ENCODE measurements around the gene TBC1D13. TPM values are rescaled to one million over a fixed set of nuclear protein-coding genes. Genes with fewer than 3 reads are reported as not detected.

TBC1D13 gene
- total and polyA plus RNA-seq, 2 of the 13 experiments (the other 11 are each of a cell fraction or from before 2014, with no cell fraction given), result 17.9 to 19.7 TPM

DNA sequence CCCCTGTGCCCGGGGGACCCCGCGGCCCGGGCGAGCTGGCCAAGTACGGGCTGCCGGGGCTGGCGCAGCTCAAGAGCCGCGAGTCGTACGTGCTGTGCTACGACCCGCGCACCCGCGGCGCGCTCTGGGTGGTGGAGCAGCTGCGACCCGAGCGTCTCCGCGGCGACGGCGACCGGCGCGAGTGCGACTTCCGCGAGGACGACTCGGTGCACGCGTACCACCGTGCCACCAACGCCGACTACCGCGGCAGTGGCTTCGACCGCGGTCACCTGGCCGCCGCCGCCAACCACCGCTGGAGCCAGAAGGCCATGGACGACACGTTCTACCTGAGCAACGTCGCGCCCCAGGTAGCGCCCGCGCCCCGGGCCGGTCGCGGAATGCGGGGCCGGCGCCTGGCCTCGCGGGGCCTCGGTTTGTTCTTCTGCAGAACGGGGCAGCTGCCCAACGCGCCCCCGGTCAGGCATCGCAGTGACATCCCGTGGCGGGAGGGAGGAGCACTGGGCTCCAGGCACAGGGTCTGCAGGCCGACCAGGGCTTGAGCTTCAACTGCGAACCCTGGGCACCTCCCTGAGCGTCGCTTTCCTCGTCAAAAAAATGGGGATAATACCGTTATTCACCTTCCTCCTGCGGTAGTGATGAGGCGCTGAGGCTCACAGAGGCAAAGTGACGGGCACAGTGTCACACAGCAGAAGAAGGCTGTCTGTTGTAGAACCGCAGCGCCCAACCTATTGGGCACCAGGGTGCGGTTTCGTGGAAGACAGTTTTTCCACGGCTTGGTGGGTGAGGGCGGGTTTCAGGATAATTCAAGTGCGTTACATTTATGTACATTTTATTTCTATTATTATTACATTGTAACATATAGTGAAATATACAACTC lies 32.0 kb downstream of the TBC1D13 start (continued):
- TF ChIP-seq, protein P1, sequence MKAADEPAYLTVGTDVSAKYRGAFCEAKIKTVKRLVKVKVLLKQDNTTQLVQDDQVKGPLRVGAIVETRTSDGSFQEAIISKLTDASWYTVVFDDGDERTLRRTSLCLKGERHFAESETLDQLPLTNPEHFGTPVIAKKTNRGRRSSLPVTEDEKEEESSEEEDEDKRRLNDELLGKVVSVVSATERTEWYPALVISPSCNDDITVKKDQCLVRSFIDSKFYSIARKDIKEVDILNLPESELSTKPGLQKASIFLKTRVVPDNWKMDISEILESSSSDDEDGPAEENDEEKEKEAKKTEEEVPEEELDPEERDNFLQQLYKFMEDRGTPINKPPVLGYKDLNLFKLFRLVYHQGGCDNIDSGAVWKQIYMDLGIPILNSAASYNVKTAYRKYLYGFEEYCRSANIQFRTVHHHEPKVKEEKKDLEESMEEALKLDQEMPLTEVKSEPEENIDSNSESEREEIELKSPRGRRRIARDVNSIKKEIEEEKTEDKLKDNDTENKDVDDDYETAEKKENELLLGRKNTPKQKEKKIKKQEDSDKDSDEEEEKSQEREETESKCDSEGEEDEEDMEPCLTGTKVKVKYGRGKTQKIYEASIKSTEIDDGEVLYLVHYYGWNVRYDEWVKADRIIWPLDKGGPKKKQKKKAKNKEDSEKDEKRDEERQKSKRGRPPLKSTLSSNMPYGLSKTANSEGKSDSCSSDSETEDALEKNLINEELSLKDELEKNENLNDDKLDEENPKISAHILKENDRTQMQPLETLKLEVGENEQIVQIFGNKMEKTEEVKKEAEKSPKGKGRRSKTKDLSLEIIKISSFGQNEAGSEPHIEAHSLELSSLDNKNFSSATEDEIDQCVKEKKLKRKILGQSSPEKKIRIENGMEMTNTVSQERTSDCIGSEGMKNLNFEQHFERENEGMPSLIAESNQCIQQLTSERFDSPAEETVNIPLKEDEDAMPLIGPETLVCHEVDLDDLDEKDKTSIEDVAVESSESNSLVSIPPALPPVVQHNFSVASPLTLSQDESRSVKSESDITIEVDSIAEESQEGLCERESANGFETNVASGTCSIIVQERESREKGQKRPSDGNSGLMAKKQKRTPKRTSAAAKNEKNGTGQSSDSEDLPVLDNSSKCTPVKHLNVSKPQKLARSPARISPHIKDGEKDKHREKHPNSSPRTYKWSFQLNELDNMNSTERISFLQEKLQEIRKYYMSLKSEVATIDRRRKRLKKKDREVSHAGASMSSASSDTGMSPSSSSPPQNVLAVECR (CRISPR knock-in tag; IDR thresholded peaks at IDR 0.05; ENCODE audit: borderline replicate concordance), result 0 out of 2 replicates have a peak, but pooled peaks have one; percentile 31
- TF ChIP-seq SUZ12 (IDR thresholded peaks at IDR 0.05; ENCODE audit: low read depth, low read length), result no peak
- peak; percentile 23; the same call in 1 of the 2 replicates for TF ChIP-seq ZNF672 (CRISPR knock-in tag; IDR thresholded peaks at IDR 0.05)
- no peak for TF ChIP-seq ZNF138 (CRISPR knock-in tag; IDR thresholded peaks at IDR 0.05; ENCODE audit: low read depth)
- TF ChIP-seq MBNL3 (CRISPR knock-in tag; conservative IDR thresholded peaks at IDR 0.05), result no peak
- 0 out of 2 replicates have a peak, but pooled peaks have one; percentile 20 for TF ChIP-seq MAFG (CRISPR knock-in tag; IDR thresholded peaks at IDR 0.05)
- no peak for TF ChIP-seq ZNF737 (CRISPR knock-in tag; IDR thresholded peaks at IDR 0.05; ENCODE audit: borderline replicate concordance)
- TF ChIP-seq ZNF430 (CRISPR knock-in tag; IDR thresholded peaks at IDR 0.05), result no peak
- TF ChIP-seq JARID2 (CRISPR knock-in tag; IDR thresholded peaks at IDR 0.05; ENCODE audit: insufficient replicate concordance), result no peak
- TF ChIP-seq ZNF660 (CRISPR knock-in tag; IDR thresholded peaks at IDR 0.05; ENCODE audit: borderline replicate concordance, low read depth), result no peak
- no peak; the same call in 1 of the 2 replicates for TF ChIP-seq ZNF20 (CRISPR knock-in tag; IDR thresholded peaks at IDR 0.05)
- no peak for TF ChIP-seq ZKSCAN8 (CRISPR knock-in tag; IDR thresholded peaks at IDR 0.05; ENCODE audit: borderline replicate concordance)
- no peak for TF ChIP-seq ZNF17 (CRISPR knock-in tag; IDR thresholded peaks at IDR 0.05)
- TF ChIP-seq SMARCC2 (IDR thresholded peaks at IDR 0.05), result no peak
- no peak for TF ChIP-seq EHMT2 (IDR thresholded peaks at IDR 0.05; ENCODE audit: borderline replicate concordance, low read depth, low read length)
- TF ChIP-seq, protein P2, sequence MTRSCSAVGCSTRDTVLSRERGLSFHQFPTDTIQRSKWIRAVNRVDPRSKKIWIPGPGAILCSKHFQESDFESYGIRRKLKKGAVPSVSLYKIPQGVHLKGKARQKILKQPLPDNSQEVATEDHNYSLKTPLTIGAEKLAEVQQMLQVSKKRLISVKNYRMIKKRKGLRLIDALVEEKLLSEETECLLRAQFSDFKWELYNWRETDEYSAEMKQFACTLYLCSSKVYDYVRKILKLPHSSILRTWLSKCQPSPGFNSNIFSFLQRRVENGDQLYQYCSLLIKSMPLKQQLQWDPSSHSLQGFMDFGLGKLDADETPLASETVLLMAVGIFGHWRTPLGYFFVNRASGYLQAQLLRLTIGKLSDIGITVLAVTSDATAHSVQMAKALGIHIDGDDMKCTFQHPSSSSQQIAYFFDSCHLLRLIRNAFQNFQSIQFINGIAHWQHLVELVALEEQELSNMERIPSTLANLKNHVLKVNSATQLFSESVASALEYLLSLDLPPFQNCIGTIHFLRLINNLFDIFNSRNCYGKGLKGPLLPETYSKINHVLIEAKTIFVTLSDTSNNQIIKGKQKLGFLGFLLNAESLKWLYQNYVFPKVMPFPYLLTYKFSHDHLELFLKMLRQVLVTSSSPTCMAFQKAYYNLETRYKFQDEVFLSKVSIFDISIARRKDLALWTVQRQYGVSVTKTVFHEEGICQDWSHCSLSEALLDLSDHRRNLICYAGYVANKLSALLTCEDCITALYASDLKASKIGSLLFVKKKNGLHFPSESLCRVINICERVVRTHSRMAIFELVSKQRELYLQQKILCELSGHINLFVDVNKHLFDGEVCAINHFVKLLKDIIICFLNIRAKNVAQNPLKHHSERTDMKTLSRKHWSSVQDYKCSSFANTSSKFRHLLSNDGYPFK (CRISPR knock-in tag; IDR thresholded peaks at IDR 0.05; ENCODE audit: borderline replicate concordance), result no peak
- TF ChIP-seq ZNF333 (CRISPR knock-in tag; IDR thresholded peaks at IDR 0.05; ENCODE audit: borderline replicate concordance), result 0 out of 2 replicates have a peak, but pooled peaks have one; percentile 49
- no peak for TF ChIP-seq ZNF383 (CRISPR knock-in tag; IDR thresholded peaks at IDR 0.05; ENCODE audit: borderline replicate concordance)
- TF ChIP-seq, protein P3, sequence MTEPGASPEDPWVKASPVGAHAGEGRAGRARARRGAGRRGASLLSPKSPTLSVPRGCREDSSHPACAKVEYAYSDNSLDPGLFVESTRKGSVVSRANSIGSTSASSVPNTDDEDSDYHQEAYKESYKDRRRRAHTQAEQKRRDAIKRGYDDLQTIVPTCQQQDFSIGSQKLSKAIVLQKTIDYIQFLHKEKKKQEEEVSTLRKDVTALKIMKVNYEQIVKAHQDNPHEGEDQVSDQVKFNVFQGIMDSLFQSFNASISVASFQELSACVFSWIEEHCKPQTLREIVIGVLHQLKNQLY (CRISPR knock-in tag; IDR thresholded peaks at IDR 0.05), result no peak
- no peak for TF ChIP-seq ZMYM3 (CRISPR knock-in tag; IDR thresholded peaks at IDR 0.05)
- TF ChIP-seq STAG1 (CRISPR knock-in tag; IDR thresholded peaks at IDR 0.05), result peak; percentile 43
- no peak for TF ChIP-seq U2AF1 (optimal IDR thresholded peaks at IDR 0.05; ENCODE audit: low read depth, low read length)
